NT2/D1 (cell line): ENCODE results near the gene AK9.

Experiments used
- SUZ12 ChIP-seq: IDR thresholded peaks from 2 replicates; pipeline ENCODE4 v1.6.1; 2011; ENCODE audit not compliant: insufficient read length, insufficient read depth; ENCODE audit errors: extremely low read depth
- ZNF274 ChIP-seq: IDR thresholded peaks from 2 replicates; pipeline ENCODE4 v1.6.1; 2011; ENCODE audit warnings: mild to moderate bottlenecking, low read depth, low read length

DNA sequence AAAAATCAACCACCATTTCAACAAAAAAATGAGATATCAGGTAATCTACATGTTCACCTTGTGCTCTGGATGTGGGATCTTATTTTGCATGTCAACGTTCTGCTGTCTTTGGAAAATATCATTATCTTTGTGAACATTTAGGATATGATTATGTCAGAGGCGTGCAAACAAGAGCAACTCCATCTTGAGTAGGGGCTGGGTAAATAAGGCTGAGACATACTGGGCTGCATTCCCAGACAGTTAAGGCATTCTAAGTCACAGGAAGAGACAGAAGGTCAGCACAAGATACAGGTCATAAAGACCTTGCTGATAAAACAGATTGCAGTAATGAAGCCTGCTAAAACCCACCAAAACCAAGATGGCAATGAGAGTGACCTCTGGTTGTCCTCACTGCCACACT is 179.2 kb downstream of the AK9 start:
- TF ChIP-seq ZNF274: no peak
- no peak for TF ChIP-seq SUZ12
